Activated CD4-positive, alpha-beta T cell treated with anti-CD3 and anti-CD28 coated beads for 4 hours (primary cell): ENCODE data around the gene ANKRD13B.

Experiments used
- DNase-seq, 2 donors: peaks; one replicate each; pipeline ENCODE4 v3.0.0-alpha.2; 2020

The ANKRD13B gene

DNA sequence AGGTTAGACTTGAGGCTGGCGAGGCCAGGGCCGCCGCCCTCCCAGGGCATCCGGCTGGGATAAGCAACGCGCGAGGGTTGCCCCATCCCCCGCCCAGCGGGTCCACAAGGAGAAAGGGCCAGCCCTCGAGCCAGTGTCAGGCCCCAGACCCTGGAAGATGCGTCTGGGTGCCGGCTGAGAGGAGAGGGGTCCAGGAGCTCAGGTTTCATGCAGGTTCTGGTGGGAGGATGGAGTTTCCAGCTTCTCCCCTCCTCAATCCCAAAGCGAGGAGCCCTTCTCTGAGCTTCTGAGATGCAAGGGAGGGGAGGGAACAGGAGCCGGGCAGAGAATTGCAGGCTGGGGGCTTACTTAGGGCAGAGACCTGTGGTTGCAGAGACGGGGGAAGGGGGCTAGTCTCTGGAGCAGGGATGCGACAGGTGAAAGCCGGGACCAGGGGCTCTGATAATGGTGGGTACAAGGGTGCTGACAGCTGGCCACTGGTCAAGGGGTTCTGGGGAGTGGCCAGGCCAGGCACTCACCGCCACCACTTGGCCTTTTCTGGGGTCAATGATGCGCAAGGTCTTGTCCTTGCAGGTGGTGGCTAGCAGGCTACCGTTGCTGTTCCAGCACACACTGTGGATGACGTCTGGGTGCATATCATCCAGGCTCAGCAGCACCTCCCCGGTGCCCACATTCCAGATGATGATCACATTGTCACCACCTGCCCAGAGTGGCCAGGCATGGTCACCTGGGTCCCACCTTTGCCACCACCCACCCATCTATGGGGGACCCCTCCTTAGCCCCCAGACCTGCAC, 25.5 kb downstream of the ANKRD13B start:
- no peak for DNase-seq

DNA sequence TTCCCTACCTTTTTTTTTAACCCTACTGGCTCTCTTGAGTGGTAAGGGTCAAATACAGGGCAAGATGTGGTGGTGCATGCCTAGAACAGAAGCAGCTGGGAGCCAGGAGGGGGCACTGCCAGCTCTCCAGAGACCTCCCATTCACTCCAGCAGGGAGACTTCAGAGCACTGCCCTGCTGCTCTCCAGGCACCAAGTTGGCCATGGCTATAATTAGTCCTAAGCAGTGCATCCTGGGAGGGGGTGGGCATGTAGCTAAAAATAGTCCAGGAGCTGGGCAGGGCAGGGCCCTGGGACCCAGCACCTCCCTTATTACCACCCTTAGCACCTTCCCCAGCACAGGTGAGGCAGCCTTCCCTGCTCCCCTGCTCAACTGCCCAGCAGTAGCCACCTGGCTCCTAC, 26.3 kb downstream of the ANKRD13B start:
- DNase-seq, result no peak

DNA sequence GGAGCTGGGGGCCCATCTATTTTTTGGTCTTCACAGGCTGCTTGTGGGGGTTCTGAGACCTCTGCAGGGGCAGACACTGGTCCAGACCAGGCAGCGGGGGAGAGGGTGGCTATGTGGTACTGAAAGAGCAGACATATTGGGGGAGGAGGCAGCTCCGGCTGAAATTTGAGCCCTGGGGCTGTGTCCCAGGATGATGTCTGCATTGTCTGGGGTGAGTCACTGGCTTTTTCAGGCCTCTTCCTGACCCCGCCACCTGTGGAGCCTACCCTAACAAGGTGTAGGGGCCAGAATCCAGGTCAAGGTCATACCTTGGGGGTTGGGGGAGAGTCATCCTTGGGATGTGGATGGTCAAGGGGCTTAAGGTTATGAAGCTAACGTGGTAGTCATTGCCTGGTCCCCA, 27.3 kb downstream of the ANKRD13B start:
- no peak for DNase-seq

DNA sequence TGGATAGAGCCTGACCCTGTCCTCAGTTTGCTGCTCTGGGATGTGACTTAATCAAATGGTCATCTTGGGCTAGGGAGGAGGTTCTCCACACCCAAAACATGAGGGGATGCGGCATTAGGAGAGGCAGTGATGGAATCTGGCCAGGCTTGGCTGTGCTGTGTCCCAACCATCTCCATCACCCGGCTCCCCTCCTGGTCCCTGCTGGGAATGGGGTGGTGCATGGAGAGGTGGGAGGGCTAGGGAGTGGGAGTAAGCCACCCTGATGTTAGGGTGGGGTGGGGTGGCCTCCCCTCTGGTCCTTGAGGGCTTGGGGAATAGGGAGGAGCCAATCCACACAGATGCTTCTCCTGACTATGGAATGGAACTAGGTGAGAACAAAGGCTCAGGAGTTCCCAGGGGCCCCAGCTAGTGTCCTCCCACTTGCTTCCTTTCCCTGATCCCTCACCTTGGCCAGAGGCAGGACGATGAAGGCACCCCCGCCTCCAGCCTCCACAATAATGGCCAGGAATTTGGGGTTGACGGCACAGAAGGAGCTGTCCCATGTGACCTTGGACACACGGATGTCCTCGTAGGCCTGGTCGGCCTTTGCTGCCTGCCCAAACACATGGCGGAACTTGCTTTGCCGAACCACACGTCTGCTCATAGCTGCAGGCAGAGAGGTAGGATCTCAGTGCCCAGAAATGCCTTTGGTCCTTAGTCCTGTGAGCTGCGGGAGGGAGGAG, 28.0 kb downstream of the ANKRD13B start:
- DNase-seq, result no peak

DNA sequence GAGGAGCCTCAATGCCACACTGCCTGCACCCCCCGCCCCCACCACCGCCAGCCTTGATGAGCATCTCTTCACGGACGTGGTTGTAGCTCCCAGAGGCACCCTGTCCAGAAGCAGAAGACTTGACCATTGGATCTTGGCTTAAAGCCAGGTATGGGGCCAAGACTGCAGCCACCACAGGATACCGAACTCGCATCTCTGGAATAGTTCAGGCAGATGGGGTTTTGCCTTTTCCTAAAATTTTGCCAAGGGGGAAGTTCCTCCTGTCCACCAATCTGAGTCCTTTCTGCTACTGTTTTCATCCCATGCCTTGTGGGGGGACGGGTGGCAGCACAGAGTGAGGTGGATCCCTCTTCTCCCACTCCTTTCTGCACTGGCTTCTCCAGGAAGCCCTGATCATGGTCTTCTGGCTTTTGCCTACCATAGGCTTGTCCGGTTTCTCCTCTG, 28.8 kb downstream of the ANKRD13B start:
- no peak for DNase-seq

DNA sequence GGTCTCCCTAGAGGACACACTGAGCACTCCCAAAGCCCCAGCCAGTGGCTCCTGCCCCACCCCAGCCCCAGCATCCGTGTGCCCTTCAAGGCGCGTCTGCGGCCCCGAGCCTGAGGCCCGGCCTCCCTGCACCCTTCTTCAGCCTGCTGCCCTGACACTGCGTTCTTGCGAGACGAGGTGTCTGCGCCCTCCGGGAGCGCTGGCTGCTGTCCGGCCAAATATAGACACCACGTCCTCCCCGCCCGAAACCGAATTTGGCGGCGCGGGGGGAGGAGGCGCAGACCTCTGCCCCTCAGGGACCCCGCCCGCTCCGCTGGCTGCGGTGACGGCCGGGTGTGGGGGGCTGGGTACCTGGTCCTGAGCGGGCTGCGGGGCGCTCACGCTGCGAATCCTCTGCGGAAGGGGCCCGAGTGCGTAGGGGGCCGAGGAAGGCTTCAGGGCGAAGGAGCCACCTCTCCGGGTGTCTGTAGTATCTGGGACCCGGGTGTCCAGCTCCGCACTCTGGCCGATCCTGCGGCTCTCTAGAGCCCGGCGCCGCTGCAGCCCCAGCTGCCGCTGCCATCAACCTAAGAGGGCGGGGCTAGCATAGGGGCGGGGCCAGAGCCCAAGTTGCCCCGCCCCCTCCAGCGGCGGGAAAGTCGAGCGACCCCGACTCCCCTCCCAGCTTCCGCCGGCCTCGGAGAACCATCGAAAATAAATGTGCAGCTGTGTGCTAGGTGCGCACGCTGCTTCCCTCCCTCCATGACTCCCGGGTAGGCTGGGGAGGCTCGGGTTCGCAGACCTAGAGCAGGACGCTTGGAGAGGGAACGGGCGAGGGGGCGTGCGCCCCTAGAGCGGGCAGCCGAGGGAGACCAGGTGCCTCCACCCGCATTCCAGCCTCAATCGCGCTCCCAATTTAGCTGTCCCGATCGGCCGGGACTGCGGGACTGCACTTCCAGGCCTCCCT, 29.7 kb downstream of the ANKRD13B start, which contains the start of gene CORO6:
TSS of gene CORO6 (minus strand) at position 576 of the 946 bp plus-strand sequence. CDS start 1,491 bp downstream, outside the sequence.
- DNase-seq, result peak; percentile 58 to 68

DNA sequence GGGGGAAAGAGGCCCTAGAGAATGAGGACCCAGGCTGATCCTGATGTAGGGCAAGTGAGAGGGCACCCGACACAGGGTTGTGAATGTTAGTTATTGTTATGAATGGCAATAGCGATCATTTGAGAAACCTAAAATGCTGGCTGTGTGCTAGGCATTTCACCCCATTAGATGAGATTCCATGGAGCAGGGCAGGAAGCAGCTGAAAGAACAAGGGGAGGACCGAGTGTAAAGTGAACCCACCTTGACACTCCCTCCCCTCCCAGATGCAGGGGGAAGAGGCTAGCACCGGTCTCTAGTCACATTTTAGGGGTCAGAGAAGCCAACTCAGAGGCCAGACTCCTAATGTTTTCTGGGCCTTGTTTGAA, 30.3 kb downstream of the ANKRD13B start:
- DNase-seq, result no peak

DNA sequence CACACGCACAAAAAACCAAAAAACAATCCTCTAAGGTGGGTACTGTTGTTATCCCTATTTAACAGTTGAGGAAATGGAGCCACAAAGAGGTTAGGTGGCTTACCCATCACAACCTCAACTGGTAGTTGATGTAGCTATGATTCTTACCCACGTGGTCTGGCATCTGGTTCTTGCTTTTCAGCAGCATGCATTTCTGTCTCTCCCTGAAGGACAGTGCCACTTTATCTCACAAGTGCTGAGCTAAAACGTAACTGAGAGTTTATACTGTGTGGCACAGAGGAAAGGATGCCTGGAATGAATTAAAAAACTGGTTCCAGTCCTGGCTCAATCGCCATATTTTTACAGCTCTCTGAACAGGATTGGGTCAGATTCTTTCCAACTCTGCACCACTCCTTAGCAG, 31.7 kb downstream of the ANKRD13B start:
- DNase-seq, result no peak

DNA sequence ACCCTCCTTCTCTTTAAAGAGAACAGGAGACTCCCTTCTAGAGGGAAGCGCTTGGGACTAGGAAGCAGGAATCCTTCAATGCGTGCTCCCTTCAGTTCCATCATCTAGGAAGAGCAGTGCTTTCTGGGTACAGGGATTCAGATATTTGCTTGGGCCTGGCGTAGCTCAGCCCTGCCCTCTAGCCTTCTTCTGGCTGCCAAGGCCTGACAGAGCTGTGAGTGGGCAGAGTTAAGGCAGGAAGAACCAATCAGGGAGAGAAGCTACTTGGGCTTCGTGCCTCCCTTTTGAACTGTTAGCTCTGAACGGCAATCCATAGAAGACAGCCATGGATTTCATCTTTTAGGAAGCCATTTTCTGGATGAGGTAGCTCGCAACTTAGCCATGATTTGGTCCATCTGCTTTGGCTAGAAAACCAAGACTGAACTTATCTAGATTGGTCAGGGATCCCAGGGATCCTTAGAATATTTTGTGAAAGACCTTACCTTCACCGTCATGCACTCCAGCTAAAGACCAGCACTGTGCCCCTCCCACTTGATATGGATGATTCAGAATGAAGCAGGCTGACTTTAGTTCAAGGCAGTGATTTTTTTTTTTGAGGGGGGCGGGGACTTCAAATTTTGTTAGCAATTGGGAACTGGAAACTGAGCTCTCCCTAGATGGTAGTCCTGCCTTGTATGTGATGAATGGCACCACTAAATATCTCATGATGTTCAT, 32.3 kb downstream of the ANKRD13B start:
- DNase-seq, result peak in 1 of 2 donors; percentile 38

DNA sequence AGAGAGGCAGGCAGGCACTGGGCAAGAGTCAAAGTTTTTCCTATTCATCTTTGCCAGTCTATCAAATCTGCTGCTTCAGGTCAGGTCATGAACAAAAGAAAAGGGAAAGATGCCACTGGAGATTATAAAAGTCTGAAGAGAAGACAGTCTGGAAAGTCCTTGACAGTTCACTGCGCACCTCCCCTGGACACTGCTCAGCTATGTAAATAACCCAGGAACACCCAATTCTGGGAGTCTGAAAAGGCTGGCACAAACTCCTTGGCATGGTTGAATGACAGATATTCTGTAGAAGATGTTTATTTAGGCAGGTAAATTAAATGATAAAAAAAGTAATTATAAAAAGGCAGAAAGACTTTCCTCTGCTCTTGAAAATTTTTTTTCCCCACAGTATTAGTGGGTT, 35.0 kb downstream of the ANKRD13B start:
- DNase-seq, result no peak

DNA sequence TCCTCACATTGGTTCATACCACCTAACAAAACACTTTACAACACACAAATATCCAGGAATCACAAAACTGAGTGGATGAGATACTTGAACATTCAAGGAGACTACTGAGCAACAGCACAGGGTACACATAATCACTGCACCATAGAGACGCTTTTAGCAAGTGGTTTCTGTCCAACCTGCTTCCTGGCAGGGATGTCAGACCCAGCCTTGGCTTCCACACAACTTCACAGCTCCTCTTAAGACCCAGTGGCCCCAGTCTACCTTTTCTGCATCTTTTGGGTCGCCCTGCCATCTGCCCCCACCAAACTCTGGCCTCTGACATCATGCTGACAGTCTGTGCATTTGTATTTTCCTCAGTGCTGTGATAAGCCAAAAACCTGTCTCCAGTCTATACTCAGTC, 35.7 kb downstream of the ANKRD13B start:
- no peak for DNase-seq

DNA sequence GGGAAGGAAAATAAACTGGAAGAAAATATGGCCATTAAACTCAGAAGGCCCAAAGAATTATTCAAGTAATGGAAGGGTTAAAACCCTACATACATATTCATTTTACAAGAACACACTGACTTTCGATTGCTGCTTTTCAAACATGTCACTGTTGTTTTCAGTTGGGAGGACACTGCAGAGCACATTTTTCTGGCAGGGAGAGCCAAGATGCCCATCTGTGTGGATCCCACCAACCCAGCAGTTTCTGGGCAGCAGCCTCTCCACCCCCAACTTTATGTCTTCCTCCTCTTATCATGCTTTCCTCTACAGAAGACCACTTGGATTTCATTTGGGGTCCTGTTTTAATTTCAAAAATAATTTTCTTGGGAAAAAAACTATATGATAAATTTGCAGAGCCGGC, 36.9 kb downstream of the ANKRD13B start:
- no peak for DNase-seq

DNA sequence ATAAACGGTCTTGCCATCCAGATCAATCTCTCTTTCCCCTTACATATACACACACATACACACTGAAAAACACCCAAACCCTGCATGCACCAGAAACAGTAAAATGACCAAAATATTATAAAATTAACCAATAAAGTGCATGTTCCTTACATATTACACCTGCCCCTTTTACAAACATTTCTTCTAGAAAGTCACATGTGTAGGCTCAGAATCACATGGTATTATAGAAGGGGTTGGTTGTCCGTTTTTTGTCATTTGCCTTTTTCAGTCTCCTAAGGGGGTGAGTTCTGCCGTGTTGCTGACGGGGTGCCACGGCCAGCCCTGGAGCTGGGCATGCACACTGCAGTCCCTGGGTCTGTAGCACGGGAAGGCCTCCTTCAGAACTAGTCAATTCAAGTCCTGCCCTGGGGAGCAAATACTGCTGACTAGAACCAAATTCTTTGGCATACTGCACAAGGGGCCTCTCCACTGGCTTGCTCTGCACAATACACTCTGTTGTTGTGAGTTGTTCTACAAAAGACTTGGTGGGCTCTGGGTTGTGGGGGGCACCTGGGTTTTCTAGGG, 37.8 kb downstream of the ANKRD13B start:
- no peak for DNase-seq

DNA sequence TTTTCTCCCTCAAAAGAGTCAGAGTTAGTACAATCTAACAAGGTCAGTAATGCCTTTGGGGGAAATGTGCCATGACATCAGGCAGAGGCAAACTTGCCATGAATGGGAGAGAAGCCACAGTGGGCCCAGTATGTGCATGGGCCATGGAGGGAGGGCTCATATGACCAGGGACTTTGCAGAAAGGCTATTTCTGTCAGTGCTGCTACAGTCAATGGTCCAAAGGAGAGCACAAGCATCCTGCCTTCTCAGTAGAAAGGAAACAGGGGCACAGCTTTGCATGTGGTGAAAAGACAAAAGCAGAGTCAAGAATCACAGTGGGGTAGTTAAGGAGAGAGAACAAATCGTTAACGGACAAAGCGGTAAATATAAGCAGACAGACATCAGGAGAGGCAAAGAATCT, 41.0 kb downstream of the ANKRD13B start:
- DNase-seq, result no peak

DNA sequence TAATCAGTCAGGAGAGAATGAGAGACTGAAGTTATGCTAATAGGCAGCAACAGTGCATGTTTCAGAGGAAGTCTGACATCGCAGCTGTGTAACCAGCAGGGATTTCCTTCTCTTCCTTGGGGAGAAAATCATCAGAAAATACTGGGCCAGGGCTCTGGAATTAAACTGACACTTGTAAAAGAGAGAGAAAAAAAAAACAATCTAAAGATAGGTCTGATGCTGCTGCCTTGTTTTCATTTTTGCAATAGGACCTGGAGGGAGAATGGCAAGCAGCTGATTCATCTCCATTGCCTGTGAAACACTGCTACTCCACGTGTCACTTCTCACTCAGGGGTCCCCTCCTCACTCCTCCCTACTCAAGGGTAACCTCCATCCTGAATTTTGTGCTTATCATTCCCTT, 47.5 kb downstream of the ANKRD13B start:
- no peak for DNase-seq

DNA sequence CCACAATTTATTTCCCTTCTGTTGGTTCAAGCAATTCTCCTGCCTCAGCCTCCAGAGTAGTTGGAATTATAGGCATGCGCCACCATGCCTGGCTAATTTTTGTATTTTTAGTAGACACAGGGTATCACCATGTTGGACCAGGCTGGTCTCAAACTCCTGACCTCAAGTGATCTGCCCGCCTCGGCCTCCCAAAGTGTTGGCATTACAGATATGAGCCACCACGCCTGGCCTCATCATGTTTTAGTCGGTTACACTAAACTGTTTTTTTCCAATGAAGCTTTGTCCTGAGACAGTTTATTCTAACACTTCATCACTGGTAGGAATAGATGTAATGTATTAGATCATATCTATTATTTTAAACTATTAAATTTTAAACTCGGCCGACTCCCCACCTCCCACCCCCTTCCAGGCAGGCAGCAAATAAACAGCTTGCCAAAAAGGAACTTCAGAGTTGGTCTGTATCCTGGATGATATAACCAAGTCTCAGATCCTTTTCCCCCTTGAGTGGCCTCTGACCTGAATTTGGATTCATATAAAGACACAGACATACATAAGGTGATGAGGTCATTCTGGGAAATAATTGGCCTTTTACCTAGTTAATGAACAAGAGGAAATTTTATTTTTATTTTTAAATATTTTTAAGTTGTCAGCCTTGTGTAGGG, 48.2 kb downstream of the ANKRD13B start:
- DNase-seq, result no peak

DNA sequence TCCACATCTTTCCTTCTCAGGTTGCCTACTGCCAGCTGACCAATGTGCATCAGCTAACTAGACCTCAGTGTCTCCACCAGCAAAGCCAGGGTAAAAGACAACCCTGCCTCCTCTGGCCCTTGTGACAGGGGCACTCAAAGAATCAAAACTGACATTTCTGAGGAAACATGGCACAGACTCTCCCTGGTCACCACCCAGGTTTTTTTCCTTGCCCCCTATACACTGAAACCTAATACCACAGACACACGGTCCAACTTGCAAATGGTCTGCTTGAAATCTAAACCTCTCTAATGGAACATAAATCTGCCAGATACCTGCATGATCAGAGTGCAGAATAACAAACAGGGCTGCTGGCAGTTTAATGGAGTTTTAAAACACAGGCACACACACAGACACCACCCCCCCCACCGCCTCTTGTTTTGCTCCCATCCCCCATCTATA, 49.3 kb downstream of the ANKRD13B start:
- no peak for DNase-seq

DNA sequence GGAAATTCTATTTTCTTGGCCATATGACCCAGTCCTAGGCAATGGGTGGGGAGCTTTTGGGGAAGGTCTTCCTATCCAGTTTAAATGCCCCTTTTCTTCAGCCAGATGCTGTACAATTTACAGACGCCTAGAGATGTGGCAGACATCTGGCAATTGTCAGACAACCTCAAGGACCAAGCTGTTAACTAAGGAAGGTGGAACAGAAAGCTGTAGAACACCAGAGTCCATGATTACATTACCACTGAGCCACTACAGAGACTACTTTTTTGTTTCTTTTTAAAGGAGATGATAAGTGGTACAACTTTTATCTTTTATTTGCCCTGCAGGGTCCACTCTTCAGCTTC, 50.9 kb downstream of the ANKRD13B start:
- no peak for DNase-seq

DNA sequence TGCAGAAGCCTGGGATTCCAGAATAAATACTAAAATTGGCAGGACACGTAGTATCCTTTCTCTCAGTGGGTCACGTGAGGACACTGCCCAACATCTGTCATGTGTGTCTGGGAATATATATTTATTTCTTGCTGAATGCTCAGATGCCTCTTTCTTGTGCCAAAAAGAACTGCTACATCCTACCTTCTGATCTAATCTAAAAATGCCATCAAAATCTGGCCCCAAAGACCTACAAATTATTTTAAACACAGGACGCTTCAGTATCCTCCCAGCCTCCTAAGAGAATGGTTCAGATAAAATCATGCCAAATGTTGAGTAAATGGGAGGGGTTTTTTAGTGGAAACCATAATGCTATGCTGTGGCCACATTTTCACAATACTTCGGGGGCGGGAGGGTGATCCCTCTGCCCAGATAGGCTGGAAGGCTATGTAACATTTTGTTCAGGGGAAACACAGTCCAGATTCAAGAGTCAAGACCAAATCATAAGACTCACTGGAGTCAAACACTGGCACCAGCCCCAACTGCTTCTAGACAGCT, 52.7 kb downstream of the ANKRD13B start:
- no peak for DNase-seq

DNA sequence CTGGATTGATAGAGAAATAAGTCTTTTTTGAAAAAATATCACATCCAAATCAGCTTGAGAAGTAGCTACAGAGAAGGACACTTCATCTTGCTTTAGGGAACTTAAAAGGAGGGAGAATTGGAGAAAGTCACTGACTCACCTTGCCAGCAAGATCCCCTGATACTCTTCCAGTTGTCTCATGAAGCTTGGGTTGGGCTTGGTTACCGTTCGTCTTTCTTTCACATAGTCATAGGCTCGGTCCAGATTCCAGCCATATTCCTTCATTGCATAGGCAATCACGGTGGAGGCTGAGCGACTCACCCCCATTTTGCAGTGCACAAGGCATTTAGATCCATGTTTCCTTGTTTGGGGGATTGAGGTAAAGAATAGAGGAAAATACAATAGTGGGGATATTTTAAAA, 55.1 kb downstream of the ANKRD13B start:
- DNase-seq, result no peak

DNA sequence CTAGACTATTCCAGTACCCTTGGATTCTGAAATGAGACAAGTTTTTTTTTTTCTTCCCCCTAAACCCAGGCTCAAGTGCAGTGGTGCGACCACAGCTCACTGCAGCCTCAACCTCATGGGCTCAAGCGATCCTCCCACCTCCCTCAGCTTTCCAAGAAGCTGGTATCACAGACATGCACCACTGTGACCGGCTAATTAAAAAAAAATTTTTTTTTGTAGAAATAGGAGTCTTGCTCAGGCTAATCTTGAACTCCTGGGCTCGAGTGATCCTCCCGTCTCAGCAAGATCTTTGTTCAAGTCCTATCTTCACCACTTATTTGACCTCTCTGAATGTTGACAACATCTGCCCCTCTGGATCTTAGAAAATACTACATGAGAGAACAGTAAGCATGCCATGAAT, 56.4 kb downstream of the ANKRD13B start:
- DNase-seq, result no peak
